Tibial artery (tissue), 4 donors: ENCODE measurements around the gene STAM.

ENCODE experiments used
- DNase-seq, 2 donors: peaks; one replicate each; pipeline ENCODE4 v3.0.0-alpha.2; 2019
- H3K27ac ChIP-seq, 2 donors: fragments of 200-600 bp; sonication (generic) in 1 of 2; 1 replicate in 1 of 2; 2 replicates in 1 of 2; pipeline ENCODE4 v1.5.1; 2018 to 2019; ENCODE audit warnings: mild to moderate bottlenecking in 1 of 2
- H3K27me3 ChIP-seq, 2 donors: fragments of 200-600 bp; sonication (generic) in 1 of 2; one replicate each; pipeline versions ENCODE4 v1.5.1 to v1.6.0; 2016 to 2019
- H3K36me3 ChIP-seq, 3 donors: fragments of 200-600 bp; sonication (generic) in 2 of 3; one replicate each; pipeline ENCODE4 v1.5.1; 2016 to 2019; ENCODE audit warnings: mild to moderate bottlenecking in 2 of 3
- H3K4me1 ChIP-seq, 4 donors: fragments of 200-600 bp; sonication (generic) in 2 of 4; 1 replicate in 3 of 4; 2 replicates in 1 of 4; pipeline ENCODE4 v1.5.1; 2016 to 2019
- H3K4me3 ChIP-seq, 2 donors: fragments of 200-600 bp; sonication (generic) in 1 of 2; 1 replicate in 1 of 2; 2 replicates in 1 of 2; pipeline ENCODE4 v1.5.1; 2018 to 2019; ENCODE audit warnings: mild to moderate bottlenecking in 2 of 2
- H3K9me3 ChIP-seq, 3 donors: fragments of 200-600 bp; sonication (generic) in 1 of 3; one replicate each; pipeline ENCODE4 v1.5.1; 2016 to 2019
- intact Hi-C: fragments of 100-400 bp; cut with DNase I; formaldehyde crosslinking; loops from one replicate; pipeline ENCODE4 v1.15.0; 2023; ENCODE audit warnings: low total_unique reads
- TF ChIP-seq, protein P1 (sequence below), 2 experiments: fragments of 200-600 bp in 1 of 2; fragments of 450-650 bp in 1 of 2; IDR thresholded peaks; one replicate each; pipeline ENCODE4 v1.5.1; 2017 to 2019; ENCODE audit warnings: antibody characterized with exemption in 2 of 2, mild to moderate bottlenecking in 1 of 2, moderate library complexity in 1 of 2

The STAM gene

DNA sequence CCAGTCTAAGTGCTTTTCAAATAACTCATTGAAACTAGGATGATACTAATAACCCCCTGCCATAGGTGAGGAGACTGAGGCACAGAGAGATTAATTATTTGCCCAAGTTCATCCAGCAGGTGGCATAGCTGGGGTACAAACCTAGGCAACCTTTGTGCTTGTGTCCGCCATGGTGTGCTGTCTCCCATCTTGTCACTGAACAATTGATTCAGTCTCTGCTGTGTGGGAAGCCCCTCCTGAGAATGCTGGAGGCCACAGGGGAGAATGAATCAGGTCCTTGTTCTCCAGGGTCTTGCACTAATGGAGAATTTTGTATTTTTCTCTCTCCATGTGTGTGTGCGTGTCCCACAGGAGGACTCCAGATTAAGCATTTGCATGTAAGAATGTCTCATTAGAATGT is 92.3 kb downstream of the STAM start:
- Histone ChIP-seq H3K4me1 (peaks cover 0 to 14% (median 4%) of the 10 kb centered on the region in 4 donors), H3K9me3 (no peaks in the 10 kb centered on the region), H3K4me3 (no peak overlapping the region), H3K36me3 (no peaks in the 10 kb centered on the region), H3K27me3 (no peaks in the 10 kb centered on the region), H3K27ac (no peak overlapping the region)
- DNase-seq, result no peak
- intact Hi-C loops, result no loop called here
- TF ChIP-seq, protein P1, sequence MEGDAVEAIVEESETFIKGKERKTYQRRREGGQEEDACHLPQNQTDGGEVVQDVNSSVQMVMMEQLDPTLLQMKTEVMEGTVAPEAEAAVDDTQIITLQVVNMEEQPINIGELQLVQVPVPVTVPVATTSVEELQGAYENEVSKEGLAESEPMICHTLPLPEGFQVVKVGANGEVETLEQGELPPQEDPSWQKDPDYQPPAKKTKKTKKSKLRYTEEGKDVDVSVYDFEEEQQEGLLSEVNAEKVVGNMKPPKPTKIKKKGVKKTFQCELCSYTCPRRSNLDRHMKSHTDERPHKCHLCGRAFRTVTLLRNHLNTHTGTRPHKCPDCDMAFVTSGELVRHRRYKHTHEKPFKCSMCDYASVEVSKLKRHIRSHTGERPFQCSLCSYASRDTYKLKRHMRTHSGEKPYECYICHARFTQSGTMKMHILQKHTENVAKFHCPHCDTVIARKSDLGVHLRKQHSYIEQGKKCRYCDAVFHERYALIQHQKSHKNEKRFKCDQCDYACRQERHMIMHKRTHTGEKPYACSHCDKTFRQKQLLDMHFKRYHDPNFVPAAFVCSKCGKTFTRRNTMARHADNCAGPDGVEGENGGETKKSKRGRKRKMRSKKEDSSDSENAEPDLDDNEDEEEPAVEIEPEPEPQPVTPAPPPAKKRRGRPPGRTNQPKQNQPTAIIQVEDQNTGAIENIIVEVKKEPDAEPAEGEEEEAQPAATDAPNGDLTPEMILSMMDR (IDR thresholded peaks at IDR 0.05), result no peak

DNA sequence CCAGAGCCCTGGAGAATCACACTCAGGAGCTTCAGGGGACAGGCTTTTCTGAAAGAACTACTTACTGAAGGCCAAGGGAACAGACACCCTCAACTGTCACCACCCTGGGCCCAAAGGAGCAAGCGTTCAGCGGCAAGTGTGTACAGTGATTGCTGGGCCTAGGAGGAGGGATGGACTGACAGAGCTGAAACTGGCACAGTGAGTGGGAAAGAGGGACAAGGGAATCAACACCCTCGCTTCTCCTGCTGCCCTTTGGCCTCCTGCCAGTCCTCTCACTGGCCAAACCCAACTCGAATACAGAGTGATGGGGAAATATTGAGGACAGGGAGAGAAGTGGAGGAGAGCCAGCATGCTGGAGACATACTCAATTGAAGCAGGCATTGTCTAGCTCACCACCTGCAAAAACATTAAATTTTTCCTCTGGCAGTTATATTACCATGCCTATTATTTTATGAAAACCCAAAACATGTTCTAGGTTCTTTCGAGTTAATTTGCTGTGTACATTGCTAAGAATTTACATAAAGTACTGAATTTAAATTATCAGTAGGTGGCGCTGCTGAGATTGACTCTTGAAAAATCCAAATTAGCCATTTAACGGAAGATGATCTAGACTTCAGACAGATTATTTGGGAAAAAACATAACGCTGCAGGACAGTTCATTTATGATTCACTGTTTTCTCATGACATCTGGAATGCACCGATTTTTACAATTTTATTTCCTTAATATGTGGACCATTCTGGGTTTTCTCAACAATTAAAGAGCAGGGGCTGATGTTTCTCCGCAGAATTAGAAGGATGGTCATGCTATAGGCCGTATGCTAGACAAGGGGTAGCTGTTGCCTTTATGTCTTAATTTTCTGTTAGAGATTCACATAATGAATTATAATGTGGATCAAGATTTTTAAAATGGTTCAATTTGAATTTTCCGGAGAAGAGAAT is 93.3 kb downstream of the STAM start:
- no peak for DNase-seq
- H3K27ac ChIP-seq, result no peak overlapping the region
- peaks cover 0 to 14% (median 4%) of the 10 kb centered on the region in 4 donors for H3K4me1 ChIP-seq
- no peaks in the 10 kb centered on the region for H3K27me3 ChIP-seq
- intact Hi-C loops, result no loop called here
- H3K9me3 ChIP-seq, result no peaks in the 10 kb centered on the region
- H3K4me3 ChIP-seq, result no peak overlapping the region
- TF ChIP-seq, protein P1 (IDR thresholded peaks at IDR 0.05), result peak; percentile 51 to 56
- no peaks in the 10 kb centered on the region for H3K36me3 ChIP-seq

DNA sequence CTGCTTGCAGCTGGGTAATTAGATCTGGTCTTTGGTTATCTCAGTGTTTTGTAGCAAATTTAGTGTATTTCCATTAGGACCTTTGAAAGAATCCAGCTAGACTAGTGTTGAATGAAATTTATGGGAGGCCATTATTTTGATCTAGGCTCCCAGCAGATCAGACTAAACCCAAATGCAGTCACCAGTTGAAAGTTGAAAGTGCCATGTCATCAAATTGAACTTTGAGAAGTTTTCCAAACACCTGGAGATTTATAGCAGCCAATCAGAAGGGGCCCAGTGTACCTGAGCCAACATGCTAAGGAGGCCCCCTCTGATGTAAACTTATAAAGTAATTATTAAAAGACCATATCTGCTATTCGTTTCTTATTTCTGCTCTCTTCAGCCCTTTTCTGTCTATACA is 96.7 kb downstream of the STAM start:
- intact Hi-C loops, result no loop called here
- H3K36me3 ChIP-seq, result no peaks in the 10 kb centered on the region
- H3K9me3 ChIP-seq, result no peaks in the 10 kb centered on the region
- H3K27ac ChIP-seq, result no peak overlapping the region
- peaks cover 0 to 12% (median 7%) of the 10 kb centered on the region in 4 donors for H3K4me1 ChIP-seq
- no peaks in the 10 kb centered on the region for H3K27me3 ChIP-seq
- TF ChIP-seq, protein P1 (IDR thresholded peaks at IDR 0.05), result no peak
- H3K4me3 ChIP-seq, result no peak overlapping the region
- DNase-seq, result no peak

DNA sequence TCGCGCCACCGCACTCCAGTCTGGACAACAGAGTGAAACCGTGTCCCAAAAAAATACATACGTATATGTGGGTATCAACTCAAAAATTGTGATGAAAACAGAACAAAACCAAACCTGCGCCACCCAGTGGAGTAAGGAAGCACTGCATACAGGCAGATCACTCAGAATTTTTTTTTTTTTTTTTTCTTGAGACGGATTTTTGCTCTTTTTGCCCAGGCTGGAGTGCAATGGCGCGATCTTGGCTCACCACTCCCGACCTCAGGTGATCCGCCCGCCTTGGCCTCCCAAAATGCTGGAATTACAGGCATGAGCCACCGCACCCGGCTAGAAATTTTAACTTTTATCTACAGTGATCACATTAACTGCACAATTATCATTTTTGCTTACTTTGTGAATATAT is 99.0 kb downstream of the STAM start:
- peaks cover 0 to 9% (median 3%) of the 10 kb centered on the region in 4 donors for H3K4me1 ChIP-seq
- intact Hi-C loops, result loop anchor here (2.0 kb wide), 1 partner anchor 136 kb away; no protein-coding TSS in a partner anchor
- DNase-seq, result peak; percentile 56 to 75
- H3K36me3 ChIP-seq, result no peaks in the 10 kb centered on the region
- H3K4me3 ChIP-seq, result peak overlapping the region; percentile 16 to 26
- TF ChIP-seq, protein P1 (IDR thresholded peaks at IDR 0.05), result peak; percentile 80 to 90
- no peaks in the 10 kb centered on the region for H3K27me3 ChIP-seq
- H3K9me3 ChIP-seq, result no peaks in the 10 kb centered on the region
- H3K27ac ChIP-seq, result no peak overlapping the region

DNA sequence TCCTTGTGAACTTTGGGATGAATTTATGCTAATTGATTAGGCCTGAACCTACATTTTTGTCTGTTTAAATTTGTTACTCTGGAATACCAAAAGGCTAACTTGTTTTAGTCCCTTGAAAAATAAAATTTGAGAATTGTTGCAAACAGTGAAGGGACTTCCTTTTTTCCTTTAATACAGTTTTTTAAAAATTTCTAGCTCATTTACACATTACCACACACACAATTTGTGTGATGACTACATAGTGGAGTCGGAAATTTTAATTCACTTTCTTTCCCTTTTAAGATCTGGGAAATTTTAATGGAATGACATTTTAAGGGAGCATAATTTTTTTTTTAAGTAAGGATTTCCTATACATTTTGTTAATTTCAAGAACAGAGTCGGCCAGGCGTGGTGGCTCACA is 99.5 kb downstream of the STAM start:
- Histone ChIP-seq H3K9me3 (no peaks in the 10 kb centered on the region), H3K27me3 (no peaks in the 10 kb centered on the region), H3K36me3 (no peaks in the 10 kb centered on the region), H3K4me1 (peaks cover 0 to 9% (median 3%) of the 10 kb centered on the region in 4 donors), H3K4me3 (no peak overlapping the region), H3K27ac (no peak overlapping the region)
- no peak for DNase-seq
- TF ChIP-seq, protein P1 (IDR thresholded peaks at IDR 0.05), result no peak
- intact Hi-C loops, result loop anchor here (2.0 kb wide), 1 partner anchor 137 kb away; no protein-coding TSS in a partner anchor
